HG03025 (cell line): ENCODE results near the gene KANSL3.
"Not testable (repeated sequence)": the region's sequence is repeated elsewhere in the genome, so short reads cannot be mapped to it uniquely, and the experiment has no call there.

Experiments
- ATAC-seq: cut with Tn5 transposase; IDR thresholded peaks from one replicate; pipeline ENCODE4 v1.9.1; 2021; ENCODE audit warnings: mild to moderate bottlenecking, moderate library complexity; ENCODE audit not compliant: unreplicated experiment, low FRiP score

KANSL3 gene

GRCh38 chr2:96565111-96565510, 73.0 kb downstream of the KANSL3 start:
- no peak for ATAC-seq

- no peak for ATAC-seq
Measured at GRCh38 chr2:96564563-96564962, 73.5 kb downstream of the KANSL3 start.

GRCh38 chr2:96564026-96564425, 74.1 kb downstream of the KANSL3 start:
- ATAC-seq = no peak

DNA sequence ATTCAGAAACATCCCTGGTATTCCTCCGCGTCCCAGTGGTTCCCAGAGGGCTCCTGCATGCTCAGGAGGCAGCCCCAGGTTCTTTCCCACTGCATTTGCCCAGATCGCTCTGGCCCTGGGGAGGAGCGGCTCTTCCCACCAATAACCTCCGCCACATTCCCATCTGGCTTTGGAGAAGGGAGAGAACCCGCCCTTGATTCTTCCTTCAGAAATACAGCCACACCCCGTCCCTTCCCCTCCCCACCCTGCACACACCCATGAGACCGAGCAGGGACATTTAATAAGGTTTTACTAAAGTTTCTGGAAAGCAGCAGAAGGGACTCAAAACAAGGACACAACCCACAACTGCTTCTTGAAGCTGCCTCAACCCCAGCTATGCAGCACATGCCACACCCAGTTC, 79.6 kb downstream of the KANSL3 start:
- no peak for ATAC-seq

DNA sequence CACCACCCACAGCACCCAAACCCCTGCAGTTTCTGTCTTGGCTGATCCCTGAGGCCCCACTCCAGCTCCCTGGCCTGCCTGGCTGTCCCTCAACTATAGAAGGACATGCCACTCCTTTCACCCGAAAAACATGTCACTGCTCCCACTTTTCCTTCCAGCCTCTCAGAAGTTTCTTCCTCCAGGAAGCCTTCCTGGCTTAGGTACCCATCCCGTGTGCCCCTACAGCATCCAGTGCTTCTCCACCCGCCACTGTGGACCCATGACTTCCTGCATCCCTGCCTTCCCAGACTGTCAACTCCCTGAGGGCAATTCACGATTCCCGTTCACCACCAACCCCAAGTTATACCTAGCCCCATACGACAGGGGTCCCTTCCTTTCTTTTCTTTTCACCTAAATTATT, 80.1 kb downstream of the KANSL3 start:
- no peak for ATAC-seq

DNA sequence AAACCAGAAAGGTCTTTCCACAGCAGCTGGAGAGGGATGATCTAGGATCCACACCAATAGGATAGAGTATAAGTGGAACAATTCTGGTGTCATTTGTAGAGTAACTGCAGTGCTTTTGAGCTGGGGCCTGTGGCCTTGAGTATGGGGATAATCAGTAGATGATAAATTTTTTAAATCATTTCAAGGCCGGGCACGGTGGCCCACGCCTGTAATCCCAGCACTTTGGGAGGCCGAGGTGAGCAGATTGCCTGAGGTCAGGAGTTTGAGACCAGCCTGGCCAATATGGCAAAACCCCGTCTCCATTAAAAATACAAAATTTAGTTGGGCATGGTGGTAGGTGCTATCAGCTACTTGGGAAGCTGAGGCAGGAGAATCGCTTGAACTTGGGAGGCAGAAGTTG, 80.7 kb downstream of the KANSL3 start:
- not testable (repeated sequence) for ATAC-seq

- no peak for ATAC-seq
Measured at GRCh38 chr2:96556441-96557330, 81.4 kb downstream of the KANSL3 start.

- no peak for ATAC-seq
Measured at GRCh38 chr2:96555146-96555610, 82.9 kb downstream of the KANSL3 start.

DNA sequence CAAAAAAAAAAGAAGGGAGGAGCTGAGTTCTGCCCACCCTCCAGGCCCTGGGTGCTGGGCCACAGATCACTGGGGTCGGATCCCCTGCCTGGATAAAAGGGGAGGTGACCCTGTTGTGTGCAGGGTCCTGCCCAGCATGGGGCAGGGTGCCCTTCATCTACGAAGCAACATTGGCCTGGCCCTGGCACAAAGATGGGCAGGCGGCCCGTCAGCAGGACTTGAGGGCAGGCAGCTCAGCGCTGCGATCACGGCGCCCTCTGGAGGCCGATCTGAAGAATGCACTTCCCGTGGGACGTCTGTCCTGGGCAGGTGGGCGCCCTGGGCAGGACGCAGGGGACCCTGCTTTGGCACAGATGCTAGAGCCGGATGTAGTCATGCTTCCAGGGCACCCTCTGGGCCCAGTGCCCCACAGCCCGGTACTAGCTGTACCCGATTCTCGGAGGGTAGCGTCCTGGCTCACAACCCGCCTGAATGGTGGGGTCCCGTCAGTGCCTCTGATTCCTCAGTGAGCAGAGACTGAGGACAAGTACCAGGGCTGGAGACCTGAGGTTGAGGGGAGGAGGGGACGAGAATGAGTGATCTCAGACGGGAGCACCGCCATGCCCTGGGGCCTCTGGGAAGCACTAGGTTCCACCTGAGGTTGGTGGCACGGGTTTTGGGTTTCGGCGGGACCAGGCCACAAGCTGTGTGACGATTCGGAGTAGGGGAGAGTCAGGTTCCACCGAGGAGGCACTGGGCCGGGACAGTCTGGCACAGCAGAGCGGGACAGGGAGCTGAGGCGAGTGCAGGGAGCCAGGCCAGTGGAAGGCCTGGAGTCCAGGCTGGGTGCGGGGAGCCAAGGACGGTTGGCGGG, 83.6 kb downstream of the KANSL3 start:
- no peak for ATAC-seq

DNA sequence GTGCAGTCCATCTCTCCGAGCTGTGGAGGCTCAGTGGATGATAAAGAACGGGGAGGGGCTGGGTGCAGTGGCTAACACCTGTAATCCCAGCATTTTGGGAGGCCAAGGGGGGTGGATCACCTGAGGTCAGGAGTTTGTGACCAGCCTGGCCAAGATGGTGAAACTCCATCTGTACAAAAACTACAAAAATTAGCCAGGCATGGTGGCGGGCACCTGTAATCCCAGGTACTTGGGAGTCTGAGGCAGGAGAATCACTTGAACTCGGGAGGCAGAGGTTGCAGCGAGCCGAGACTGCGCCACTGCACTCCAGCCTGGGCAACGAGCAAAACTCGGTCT, 84.2 kb downstream of the KANSL3 start:
- not testable (repeated sequence) for ATAC-seq

DNA sequence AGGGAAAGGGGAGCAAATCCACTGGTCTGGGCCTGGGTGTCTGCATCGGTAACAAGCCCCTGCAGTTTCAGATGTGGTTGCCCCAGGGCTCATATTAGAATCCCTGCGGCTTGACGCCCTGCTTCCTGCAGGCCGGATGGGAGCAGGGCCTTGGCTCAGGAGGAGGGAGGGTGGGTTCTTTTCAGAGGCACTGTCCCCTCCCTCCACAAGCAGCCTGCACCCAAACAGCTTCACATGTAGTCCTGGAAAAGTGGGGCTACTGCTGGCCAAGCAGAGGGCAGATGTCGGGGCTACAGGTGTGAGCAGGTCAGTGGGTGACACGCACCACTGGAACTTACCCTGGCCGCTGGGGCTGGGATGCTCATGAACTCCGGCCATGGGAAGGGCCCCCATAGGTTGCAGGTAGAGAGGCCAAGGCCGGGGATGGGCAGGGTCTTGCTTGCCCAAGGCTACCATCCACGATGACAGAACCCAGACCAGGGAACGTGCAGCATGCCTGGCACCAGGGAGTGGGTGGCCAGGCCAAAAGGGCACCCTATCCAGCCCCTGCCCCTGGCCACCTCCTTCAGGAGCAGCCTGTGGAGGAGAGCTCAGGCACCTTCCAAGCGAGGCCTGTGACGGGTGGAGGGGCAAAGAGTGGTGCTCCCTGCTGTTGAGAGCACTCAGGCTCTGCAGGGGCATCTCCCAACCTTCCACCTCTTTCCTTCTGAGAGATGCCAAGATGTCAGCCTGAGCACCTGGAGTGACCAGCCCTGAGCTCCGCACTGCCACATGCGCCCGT, 84.7 kb downstream of the KANSL3 start:
- ATAC-seq = no peak

DNA sequence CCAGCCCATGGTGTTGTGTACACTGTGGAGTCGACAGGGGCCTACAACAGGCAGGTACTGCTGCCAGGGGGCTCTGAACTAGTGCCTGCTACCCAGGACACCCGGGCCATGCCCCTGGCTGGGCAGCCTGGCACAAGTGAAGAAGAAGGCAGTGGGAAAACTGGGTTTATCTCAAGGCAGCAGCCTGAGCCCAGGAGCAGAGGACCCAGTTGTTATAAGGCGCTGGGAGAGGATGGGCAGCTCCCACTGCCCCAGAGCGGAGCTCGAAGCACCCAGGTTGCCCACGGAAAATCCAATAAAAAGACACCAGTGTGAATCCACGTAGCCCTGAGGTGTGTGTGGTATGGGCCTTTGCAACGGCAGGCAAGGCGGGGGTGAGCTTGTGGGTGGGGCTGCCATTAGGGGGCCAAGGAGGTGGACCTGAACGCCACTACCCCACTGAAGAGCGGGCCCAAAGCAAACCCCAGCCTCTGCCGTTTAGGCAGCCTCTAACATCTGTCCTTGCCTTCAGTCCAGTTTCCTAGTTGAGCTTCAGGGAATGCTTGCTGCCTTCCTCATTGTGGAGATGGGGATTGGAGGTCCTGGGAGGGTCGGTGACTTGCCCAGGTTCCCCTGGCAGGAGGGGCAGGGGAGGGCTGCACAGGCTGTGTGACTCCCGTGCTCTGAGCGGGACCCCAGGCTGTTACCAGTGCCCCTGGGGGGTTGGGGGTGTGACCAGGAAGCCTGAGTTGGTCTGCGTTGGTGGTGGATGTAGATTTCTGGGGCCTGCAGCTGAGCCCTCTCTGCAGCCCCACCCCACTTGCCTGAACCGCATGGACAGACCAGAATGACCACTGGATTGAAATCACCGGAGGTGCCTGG, 85.6 kb downstream of the KANSL3 start:
- ATAC-seq = no peak

DNA sequence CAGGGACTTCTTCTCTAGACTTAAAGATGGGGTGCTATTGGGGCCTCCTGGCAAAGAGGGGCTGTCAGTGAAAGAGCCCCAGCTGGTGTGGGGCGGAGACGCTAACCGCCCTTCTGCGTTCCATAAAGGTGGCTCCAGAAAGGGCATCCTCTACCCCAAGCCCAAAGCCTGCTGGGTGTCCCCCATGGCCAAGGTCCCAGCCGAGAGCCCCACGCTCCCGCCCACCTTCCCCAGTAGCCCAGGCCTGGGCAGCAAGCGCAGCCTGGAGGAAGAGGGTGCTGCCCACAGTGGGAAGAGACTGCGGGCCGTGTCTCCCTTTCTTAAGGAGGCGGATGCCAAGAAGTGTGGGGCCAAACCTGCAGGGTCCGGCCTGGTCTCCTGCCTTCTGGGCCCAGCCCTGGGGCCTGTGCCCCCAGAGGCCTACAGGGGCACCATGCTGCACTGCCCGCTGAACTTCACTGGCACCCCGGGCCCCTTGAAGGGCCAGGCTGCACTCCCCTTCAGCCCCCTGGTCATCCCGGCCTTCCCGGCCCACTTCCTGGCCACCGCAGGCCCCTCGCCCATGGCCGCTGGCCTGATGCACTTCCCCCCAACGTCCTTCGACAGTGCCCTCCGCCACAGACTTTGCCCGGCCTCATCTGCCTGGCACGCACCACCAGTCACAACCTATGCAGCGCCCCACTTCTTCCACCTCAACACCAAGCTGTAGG, 86.4 kb downstream of the KANSL3 start:
- ATAC-seq = no peak

DNA sequence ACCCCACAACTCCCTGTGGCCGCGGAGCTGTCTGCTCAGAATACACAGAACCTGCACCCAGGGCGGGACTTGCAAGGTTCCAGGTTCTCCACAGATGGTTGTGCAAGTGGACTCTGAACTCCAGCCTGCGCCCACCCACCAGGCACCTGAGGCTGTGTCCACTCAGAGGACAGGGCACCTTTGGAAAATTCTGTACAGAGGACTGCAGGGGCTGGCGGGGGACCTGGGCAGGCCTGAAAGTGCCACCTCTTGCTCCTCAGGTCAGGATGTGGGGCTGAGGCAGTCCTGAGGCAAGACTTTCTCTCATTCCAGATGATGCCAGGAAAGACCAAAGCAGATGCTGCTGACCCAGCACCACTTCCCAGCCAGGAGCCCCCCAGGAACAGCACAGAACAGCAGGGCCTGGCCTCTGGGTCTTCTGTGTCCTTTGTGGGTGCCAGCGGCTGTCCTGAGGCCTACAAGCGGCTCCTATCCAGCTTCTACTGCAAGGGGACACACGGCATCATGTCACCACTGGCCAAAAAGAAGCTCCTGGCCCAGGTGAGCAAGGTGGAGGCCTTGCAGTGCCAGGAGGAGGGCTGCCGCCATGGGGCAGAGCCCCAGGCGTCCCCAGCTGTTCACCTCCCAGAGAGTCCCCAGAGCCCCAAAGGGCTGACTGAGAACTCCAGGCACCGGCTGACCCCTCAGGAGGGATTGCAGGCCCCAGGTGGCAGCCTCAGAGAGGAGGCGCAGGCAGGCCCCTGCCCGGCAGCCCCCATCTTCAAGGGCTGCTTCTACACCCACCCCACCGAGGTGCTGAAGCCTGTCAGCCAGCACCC, 87.1 kb downstream of the KANSL3 start:
- no peak for ATAC-seq

DNA sequence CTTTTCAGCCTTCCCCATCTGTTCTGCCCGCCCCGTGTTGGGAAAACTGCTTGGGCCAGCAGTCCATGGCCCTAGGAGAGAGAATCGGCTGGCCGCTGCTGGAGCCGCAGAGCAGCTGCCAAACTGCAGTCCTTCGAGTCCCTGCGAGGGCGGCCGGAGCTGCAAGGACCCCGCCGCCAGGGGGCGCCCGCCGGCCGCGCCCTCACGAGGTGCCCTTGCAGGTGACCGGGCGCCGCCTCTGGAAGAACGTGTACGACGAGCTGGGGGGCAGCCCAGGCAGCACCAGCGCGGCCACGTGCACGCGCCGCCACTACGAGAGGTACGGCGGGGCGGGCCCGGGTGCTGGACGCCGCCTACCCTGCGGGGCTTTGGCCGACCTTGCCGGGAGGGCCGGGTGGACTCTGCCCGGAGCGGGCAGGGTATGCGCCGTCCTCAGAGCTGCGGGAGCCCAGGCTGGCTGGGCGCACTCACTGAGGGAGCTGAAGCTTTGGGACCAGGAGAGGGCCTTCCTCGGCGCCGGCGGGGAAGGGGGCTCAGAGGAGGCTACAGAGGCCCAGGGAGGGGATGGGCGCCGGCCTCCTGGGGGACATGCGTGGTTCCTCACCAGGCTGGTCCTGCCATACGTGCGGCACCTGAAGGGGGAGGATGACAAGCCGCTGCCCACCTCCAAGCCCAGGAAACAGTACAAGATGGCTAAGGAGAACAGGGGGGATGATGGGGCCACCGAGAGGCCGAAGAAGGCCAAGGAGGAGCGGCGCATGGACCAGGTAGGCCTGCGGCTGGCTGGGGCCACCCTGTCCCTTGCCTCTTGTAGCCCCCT, 87.9 kb downstream of the KANSL3 start:
- ATAC-seq = no peak

- no peak for ATAC-seq
Measured at GRCh38 chr2:96549466-96549785, 88.7 kb downstream of the KANSL3 start.

GRCh38 chr2:96548558-96549465, 89.3 kb downstream of the KANSL3 start:
- ATAC-seq = no peak
